Measurements from ENCODE around the gene ATP11A.
"Not testable (repeated sequence)": the region's sequence is repeated elsewhere in the genome, so short reads cannot be mapped to it uniquely, and the experiment has no call there.

ATP11A gene

GRCh38 chr13:112840472-112841302 lies 150.8 kb downstream of the ATP11A start:
- DNase-seq (ENCODE audit: low spot score), result no peak

GRCh38 chr13:112841303-112842015 lies 151.6 kb downstream of the ATP11A start:
- DNase-seq (ENCODE audit: low spot score), result not testable (repeated sequence)

- DNase-seq (ENCODE audit: low spot score), result no peak
These were observed 152.6 kb downstream of the ATP11A start for GRCh38 chr13:112842343-112842856.

- DNase-seq (ENCODE audit: low spot score), result no peak
These were observed 153.1 kb downstream of the ATP11A start for GRCh38 chr13:112842931-112843391.

GRCh38 chr13:112843392-112844111 lies 153.7 kb downstream of the ATP11A start:
- no peak for DNase-seq (ENCODE audit: low spot score)

GRCh38 chr13:112844411-112844810 lies 154.6 kb downstream of the ATP11A start:
- DNase-seq (ENCODE audit: low spot score), result no peak

- no peak for DNase-seq (ENCODE audit: low spot score)
These were observed 155.0 kb downstream of the ATP11A start for GRCh38 chr13:112844879-112845278.

- DNase-seq (ENCODE audit: low spot score), result no peak
These were observed 155.8 kb downstream of the ATP11A start for GRCh38 chr13:112845511-112846144.

GRCh38 chr13:112846411-112847115 lies 156.7 kb downstream of the ATP11A start:
- DNase-seq (ENCODE audit: low spot score), result no peak

GRCh38 chr13:112849500-112849899 lies 159.7 kb downstream of the ATP11A start:
- DNase-seq (ENCODE audit: low spot score), result no peak

- DNase-seq (ENCODE audit: low spot score), result no peak
These were observed 160.4 kb downstream of the ATP11A start for GRCh38 chr13:112850273-112850672.

- no peak for DNase-seq (ENCODE audit: low spot score)
These were observed 161.5 kb downstream of the ATP11A start for GRCh38 chr13:112851107-112852038.

- DNase-seq (ENCODE audit: low spot score), result no peak
These were observed 162.6 kb downstream of the ATP11A start for GRCh38 chr13:112852392-112852791.

GRCh38 chr13:112852808-112853207 lies 163.0 kb downstream of the ATP11A start:
- DNase-seq (ENCODE audit: low spot score), result no peak

- no peak for DNase-seq (ENCODE audit: low spot score)
These were observed 164.5 kb downstream of the ATP11A start for GRCh38 chr13:112854321-112854720.

- no peak for DNase-seq (ENCODE audit: low spot score)
These were observed 166.0 kb downstream of the ATP11A start for GRCh38 chr13:112855859-112856258.

GRCh38 chr13:112857914-112858490 lies 168.2 kb downstream of the ATP11A start:
- DNase-seq (ENCODE audit: low spot score), result no peak

GRCh38 chr13:112859128-112859816 lies 169.4 kb downstream of the ATP11A start:
- no peak for DNase-seq (ENCODE audit: low spot score)

GRCh38 chr13:112859817-112860190 lies 170.0 kb downstream of the ATP11A start:
- no peak for DNase-seq (ENCODE audit: low spot score)

Measured in hepatic stellate cell (primary cell).